ENCODE measurements around the gene HOXA3. TPM values are rescaled to one million over a fixed set of nuclear protein-coding genes. Genes with fewer than 3 reads are reported as not detected.

The HOXA3 gene
- total and polyA plus RNA-seq, 9 of the 15 experiments (the other 6 are each of a cell fraction or from before 2014, with no cell fraction given): 0.04 to 0.13 TPM; not detected in 7

- TF ChIP-seq ETV1 (tag; conservative IDR thresholded peaks at IDR 0.05; ENCODE audit: low read depth) (peak; percentile 49; the same call in 1 of the 2 replicates), SREBF1 (IDR thresholded peaks at IDR 0.05; ENCODE audit: borderline replicate concordance, low read depth, low read length) (no peak), PHF21A (IDR thresholded peaks at IDR 0.05; ENCODE audit: borderline replicate concordance, low read depth) (peak; percentile 60; the same call in 1 of the 2 replicates), NFIC (IDR thresholded peaks at IDR 0.05) (peak; percentile 26; the same call in 1 of the 2 replicates), ZNF696 (CRISPR knock-in tag; conservative IDR thresholded peaks at IDR 0.05) (no peak), KLF1 (tag; IDR thresholded peaks at IDR 0.05) (no peak), SMAD3 (CRISPR knock-in tag; conservative IDR thresholded peaks at IDR 0.05) (no peak), YY1 (IDR thresholded peaks at IDR 0.05; ENCODE audit: borderline replicate concordance in 1 of 3, control insufficient read depth in 1 of 3, extremely low read depth in 1 of 3, insufficient read depth in 3 of 3, insufficient read length in 1 of 3, insufficient replicate concordance in 2 of 3, low read depth in 1 of 3, low read length in 2 of 3) (peak in 1 of 3 experiments; percentile 71), USF1 (CRISPR knock-in tag; IDR thresholded peaks at IDR 0.05) (no peak), FOXK2 (conservative IDR thresholded peaks at IDR 0.05 in 1 of 2, IDR thresholded peaks at IDR 0.05 in 1 of 2; ENCODE audit: low read depth in 2 of 2) (no peak), ZKSCAN1 (IDR thresholded peaks at IDR 0.05; ENCODE audit: low read depth, low read length) (no peak), ZNF644 (tag; IDR thresholded peaks at IDR 0.05; ENCODE audit: low read depth) (no peak), SNAPC5 (CRISPR knock-in tag; IDR thresholded peaks at IDR 0.05) (no peak), E2F1 (CRISPR knock-in tag; IDR thresholded peaks at IDR 0.05) (no peak), HINFP (tag; conservative IDR thresholded peaks at IDR 0.05; ENCODE audit: low read depth) (no peak), RBM14 (IDR thresholded peaks at IDR 0.05; ENCODE audit: borderline replicate concordance, insufficient read depth, low read depth, low read length) (no peak), HMGN3 (IDR thresholded peaks at IDR 0.05; ENCODE audit: borderline replicate concordance, extremely low read depth, insufficient read length, low read depth, low read length) (no peak), KAT2B (IDR thresholded peaks at IDR 0.05; ENCODE audit: low read depth, low read length) (no peak), MXI1 (IDR thresholded peaks at IDR 0.05; ENCODE audit: low read depth, low read length) (no peak)
Measured at GRCh38 chr7:27112955-27113949, 39.1 kb downstream of the HOXA3 start (continued).

Measured in K562 (cell line).